ENCODE data around the gene JAKMIP2. TPM values are rescaled to one million over a fixed set of nuclear protein-coding genes. Genes with fewer than 3 reads are reported as not detected.

Gene JAKMIP2
- polyA plus RNA-seq, 1 donor from 2014 or later = 46.3 TPM

DNA sequence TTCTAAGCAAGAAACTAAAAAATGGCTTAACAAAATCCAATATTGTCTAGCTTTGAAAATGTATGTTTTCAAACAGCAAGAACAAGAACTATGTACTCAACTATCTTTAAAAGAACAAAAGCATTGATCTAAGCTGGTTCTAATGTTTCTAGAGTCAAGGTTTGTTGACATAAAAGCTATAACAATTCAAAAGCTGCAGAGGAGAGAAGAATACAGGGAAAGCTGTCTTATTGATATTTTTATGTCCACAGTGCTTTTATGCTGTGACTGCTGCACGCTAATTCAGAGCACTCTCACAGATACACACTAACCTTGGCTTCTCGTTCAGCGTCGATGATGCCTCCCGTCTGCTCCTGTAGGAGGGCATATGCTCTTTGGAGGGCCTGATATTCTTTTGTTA, 143.2 kb downstream of the JAKMIP2 start:
- Histone ChIP-seq H3K9ac (ENCODE audit: low read length) (no peak overlapping the region), H3K36me3 (ENCODE audit: insufficient read depth, low read length) (peaks cover 27% of the 10 kb centered on the region), H2AFZ (ENCODE audit: low read depth, low read length) (no peak overlapping the region), H3K4me2 (ENCODE audit: low read length) (no peak overlapping the region), H3K4me3 (ENCODE audit: low read length) (no peak overlapping the region), H3K27me3 (ENCODE audit: insufficient read depth, low read depth, low read length) (no peaks in the 10 kb centered on the region), H3K27ac (ENCODE audit: low read length) (no peak overlapping the region), H3K9me3 (ENCODE audit: low read length) (no peaks in the 10 kb centered on the region), H4K20me1 (ENCODE audit: insufficient read depth) (no peaks in the 10 kb centered on the region), H3K9me2 (ENCODE audit: insufficient read depth, low read length) (no peaks in the 10 kb centered on the region), H3K79me2 (replicated peaks; ENCODE audit: insufficient read depth, low read length) (no peaks in the 10 kb centered on the region), H3F3A (ENCODE audit: insufficient read depth, low read length, poor library complexity, severe bottlenecking) (no peaks in the 10 kb centered on the region)
- no peak for TF ChIP-seq SMC3 (conservative IDR thresholded peaks at IDR 0.05; ENCODE audit: poor library complexity)

DNA sequence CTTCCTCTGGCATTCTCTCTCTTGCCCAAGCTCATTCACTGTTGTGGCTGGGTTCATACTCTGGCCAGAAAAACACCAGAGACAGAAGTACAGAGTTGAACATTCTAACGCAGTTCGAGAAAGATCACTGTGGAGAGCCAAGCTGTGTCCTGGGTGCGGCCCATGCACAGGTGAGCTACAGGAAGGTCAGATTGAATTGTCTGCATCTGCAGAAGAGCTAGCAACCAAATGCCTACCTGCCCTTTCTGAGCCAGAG, 145.9 kb downstream of the JAKMIP2 start:
- Histone ChIP-seq H3K4me2 (ENCODE audit: low read length) (no peak overlapping the region), H4K20me1 (ENCODE audit: insufficient read depth) (no peaks in the 10 kb centered on the region), H2AFZ (ENCODE audit: low read depth, low read length) (no peak overlapping the region), H3K79me2 (replicated peaks; ENCODE audit: insufficient read depth, low read length) (no peaks in the 10 kb centered on the region), H3K27ac (ENCODE audit: low read length) (no peak overlapping the region), H3K36me3 (ENCODE audit: insufficient read depth, low read length) (peaks cover 27% of the 10 kb centered on the region), H3F3A (ENCODE audit: insufficient read depth, low read length, poor library complexity, severe bottlenecking) (no peaks in the 10 kb centered on the region), H3K27me3 (ENCODE audit: insufficient read depth, low read depth, low read length) (no peaks in the 10 kb centered on the region), H3K9ac (ENCODE audit: low read length) (no peak overlapping the region), H3K9me2 (ENCODE audit: insufficient read depth, low read length) (no peaks in the 10 kb centered on the region), H3K9me3 (ENCODE audit: low read length) (no peaks in the 10 kb centered on the region), H3K4me3 (ENCODE audit: low read length) (no peak overlapping the region)
- TF ChIP-seq EZH2 (IDR thresholded peaks at IDR 0.05; ENCODE audit: borderline replicate concordance, insufficient read depth, low read length, poor library complexity, severe bottlenecking) = no peak
- no peak for TF ChIP-seq EP300 (conservative IDR thresholded peaks at IDR 0.05; ENCODE audit: poor library complexity, severe bottlenecking)
- TF ChIP-seq MXI1 (conservative IDR thresholded peaks at IDR 0.05; ENCODE audit: poor library complexity, severe bottlenecking) = no peak
- TF ChIP-seq SMC3 (conservative IDR thresholded peaks at IDR 0.05; ENCODE audit: poor library complexity) = no peak
- TF ChIP-seq, protein P1, sequence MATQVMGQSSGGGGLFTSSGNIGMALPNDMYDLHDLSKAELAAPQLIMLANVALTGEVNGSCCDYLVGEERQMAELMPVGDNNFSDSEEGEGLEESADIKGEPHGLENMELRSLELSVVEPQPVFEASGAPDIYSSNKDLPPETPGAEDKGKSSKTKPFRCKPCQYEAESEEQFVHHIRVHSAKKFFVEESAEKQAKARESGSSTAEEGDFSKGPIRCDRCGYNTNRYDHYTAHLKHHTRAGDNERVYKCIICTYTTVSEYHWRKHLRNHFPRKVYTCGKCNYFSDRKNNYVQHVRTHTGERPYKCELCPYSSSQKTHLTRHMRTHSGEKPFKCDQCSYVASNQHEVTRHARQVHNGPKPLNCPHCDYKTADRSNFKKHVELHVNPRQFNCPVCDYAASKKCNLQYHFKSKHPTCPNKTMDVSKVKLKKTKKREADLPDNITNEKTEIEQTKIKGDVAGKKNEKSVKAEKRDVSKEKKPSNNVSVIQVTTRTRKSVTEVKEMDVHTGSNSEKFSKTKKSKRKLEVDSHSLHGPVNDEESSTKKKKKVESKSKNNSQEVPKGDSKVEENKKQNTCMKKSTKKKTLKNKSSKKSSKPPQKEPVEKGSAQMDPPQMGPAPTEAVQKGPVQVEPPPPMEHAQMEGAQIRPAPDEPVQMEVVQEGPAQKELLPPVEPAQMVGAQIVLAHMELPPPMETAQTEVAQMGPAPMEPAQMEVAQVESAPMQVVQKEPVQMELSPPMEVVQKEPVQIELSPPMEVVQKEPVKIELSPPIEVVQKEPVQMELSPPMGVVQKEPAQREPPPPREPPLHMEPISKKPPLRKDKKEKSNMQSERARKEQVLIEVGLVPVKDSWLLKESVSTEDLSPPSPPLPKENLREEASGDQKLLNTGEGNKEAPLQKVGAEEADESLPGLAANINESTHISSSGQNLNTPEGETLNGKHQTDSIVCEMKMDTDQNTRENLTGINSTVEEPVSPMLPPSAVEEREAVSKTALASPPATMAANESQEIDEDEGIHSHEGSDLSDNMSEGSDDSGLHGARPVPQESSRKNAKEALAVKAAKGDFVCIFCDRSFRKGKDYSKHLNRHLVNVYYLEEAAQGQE (IDR thresholded peaks at IDR 0.05; ENCODE audit: borderline replicate concordance) = no peak
- TF ChIP-seq RAD21 (conservative IDR thresholded peaks at IDR 0.05) = no peak
- TF ChIP-seq, protein P2, sequence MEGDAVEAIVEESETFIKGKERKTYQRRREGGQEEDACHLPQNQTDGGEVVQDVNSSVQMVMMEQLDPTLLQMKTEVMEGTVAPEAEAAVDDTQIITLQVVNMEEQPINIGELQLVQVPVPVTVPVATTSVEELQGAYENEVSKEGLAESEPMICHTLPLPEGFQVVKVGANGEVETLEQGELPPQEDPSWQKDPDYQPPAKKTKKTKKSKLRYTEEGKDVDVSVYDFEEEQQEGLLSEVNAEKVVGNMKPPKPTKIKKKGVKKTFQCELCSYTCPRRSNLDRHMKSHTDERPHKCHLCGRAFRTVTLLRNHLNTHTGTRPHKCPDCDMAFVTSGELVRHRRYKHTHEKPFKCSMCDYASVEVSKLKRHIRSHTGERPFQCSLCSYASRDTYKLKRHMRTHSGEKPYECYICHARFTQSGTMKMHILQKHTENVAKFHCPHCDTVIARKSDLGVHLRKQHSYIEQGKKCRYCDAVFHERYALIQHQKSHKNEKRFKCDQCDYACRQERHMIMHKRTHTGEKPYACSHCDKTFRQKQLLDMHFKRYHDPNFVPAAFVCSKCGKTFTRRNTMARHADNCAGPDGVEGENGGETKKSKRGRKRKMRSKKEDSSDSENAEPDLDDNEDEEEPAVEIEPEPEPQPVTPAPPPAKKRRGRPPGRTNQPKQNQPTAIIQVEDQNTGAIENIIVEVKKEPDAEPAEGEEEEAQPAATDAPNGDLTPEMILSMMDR (IDR thresholded peaks at IDR 0.05; ENCODE audit: poor library complexity, severe bottlenecking) = no peak

DNA sequence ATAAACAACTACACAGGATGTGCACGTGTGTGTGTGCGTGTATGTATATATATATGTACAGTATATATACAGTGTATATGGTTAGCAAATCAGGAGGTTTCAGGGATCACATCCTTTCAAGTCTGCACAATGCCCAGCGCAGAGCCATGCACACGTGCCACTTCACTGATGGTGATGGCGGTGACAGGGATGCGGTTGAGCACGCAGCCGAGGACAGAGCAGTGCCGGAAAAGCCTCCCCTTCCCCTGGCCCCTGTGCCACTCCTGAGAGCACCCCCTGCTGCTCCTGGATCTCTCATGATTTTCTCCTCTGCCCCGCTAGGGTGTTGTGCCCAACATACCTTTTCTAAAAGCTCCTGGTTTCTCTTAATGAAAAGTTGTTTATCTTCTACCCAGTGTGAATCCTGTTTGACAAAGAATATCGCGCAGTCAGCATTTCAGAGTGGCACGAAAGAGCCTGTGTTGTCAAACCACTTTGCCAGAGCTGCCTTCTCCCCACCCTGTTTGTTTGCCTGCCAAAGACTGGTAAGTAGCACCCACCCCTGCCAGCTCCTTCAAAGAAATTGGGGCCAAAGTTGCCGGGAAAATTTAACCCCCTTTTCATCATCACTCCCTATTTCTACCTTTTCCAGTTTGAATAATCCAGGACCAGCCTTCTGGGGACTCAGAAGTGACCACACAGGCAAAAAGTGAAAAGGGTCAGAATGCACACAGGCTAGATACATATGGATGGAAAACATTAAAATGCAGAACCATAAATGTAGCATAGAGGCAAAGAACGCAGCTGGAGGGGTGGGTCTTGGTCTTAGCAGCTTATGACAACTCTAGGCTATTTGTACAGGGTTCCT, 146.4 kb downstream of the JAKMIP2 start:
- no peak overlapping the region for H3K4me3 ChIP-seq (ENCODE audit: low read length)
- no peaks in the 10 kb centered on the region for H3F3A ChIP-seq (ENCODE audit: insufficient read depth, low read length, poor library complexity, severe bottlenecking)
- H3K27ac ChIP-seq (ENCODE audit: low read length) = no peak overlapping the region
- no peak overlapping the region for H2AFZ ChIP-seq (ENCODE audit: low read depth, low read length)
- H3K9me3 ChIP-seq (ENCODE audit: low read length) = no peaks in the 10 kb centered on the region
- no peaks in the 10 kb centered on the region for H3K9me2 ChIP-seq (ENCODE audit: insufficient read depth, low read length)
- no peaks in the 10 kb centered on the region for H4K20me1 ChIP-seq (ENCODE audit: insufficient read depth)
- TF ChIP-seq, protein P1 (IDR thresholded peaks at IDR 0.05; ENCODE audit: borderline replicate concordance) = no peak
- no peak for TF ChIP-seq MXI1 (conservative IDR thresholded peaks at IDR 0.05; ENCODE audit: poor library complexity, severe bottlenecking)
- TF ChIP-seq POLR2AphosphoS5 (IDR thresholded peaks at IDR 0.05) = no peak
- TF ChIP-seq RAD21 (conservative IDR thresholded peaks at IDR 0.05) = no peak
- TF ChIP-seq, protein P2 (IDR thresholded peaks at IDR 0.05; ENCODE audit: poor library complexity, severe bottlenecking) = no peak
- no peak for TF ChIP-seq TAF1 (IDR thresholded peaks at IDR 0.05; ENCODE audit: low read depth)
- TF ChIP-seq EP300 (conservative IDR thresholded peaks at IDR 0.05; ENCODE audit: poor library complexity, severe bottlenecking) = no peak
- TF ChIP-seq SMC3 (conservative IDR thresholded peaks at IDR 0.05; ENCODE audit: poor library complexity) = no peak
- TF ChIP-seq EZH2 (IDR thresholded peaks at IDR 0.05; ENCODE audit: borderline replicate concordance, insufficient read depth, low read length, poor library complexity, severe bottlenecking) = no peak
- H3K79me2 ChIP-seq (replicated peaks; ENCODE audit: insufficient read depth, low read length) = no peaks in the 10 kb centered on the region
- no peak overlapping the region for H3K9ac ChIP-seq (ENCODE audit: low read length)
- no peaks in the 10 kb centered on the region for H3K27me3 ChIP-seq (ENCODE audit: insufficient read depth, low read depth, low read length)
- H3K4me2 ChIP-seq (ENCODE audit: low read length) = no peak overlapping the region
- H3K36me3 ChIP-seq (ENCODE audit: insufficient read depth, low read length) = peaks cover 27% of the 10 kb centered on the region
